ENCODE results near the gene GJC1.

GRCh38 chr17:44807817-44808155 is 22.3 kb downstream of the GJC1 start:
- TF ChIP-seq CTCF (IDR thresholded peaks at IDR 0.05) (no peak), POLR2A (IDR thresholded peaks at IDR 0.05) (no peak)
